ENCODE results near the gene FADS2. TPM values are rescaled to one million over a fixed set of nuclear protein-coding genes. Genes with fewer than 3 reads are reported as not detected.
"Not testable (repeated sequence)": the region's sequence is repeated elsewhere in the genome, so short reads cannot be mapped to it uniquely, and the experiment has no call there.

Gene FADS2
- total and polyA plus RNA-seq, 5 donors from 2014 or later = 0.23 to 19.7 (median 7.1) TPM; not detected in 1

DNA sequence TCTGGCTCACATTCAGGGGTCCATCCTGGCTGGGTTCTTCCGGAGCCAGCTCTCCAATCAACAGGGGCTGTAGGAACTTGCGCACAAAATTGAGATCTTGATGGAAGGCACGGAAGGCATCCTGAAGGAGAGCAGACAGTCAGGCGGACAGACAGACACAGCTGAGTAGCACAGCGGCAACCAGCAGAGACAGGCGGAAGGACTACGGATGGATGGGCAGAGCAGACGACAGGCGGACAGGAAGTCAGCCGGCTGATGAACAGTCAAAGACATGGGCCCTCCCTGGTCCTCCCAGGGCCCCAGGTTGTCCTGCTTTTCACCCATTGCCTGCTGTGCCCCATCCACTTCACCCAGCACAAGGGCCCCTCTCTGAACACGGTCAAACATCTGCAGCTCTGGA is 51.9 kb downstream of the FADS2 start:
- no peaks in the 10 kb centered on the region for H3K27me3 ChIP-seq (ENCODE audit: control insufficient read depth, insufficient read depth, low read length)
- Mint-ChIP-seq H3K9me3 (no peaks in the 10 kb centered on the region), H3K4me1 (no peaks in the 10 kb centered on the region), H3K36me3 (no peaks in the 10 kb centered on the region), H3K27ac (no peak overlapping the region), H3K27me3 (peaks cover 4% of the 10 kb centered on the region), H3K4me3 (no peak overlapping the region)
- no peaks in the 10 kb centered on the region for H3K36me3 ChIP-seq (ENCODE audit: control insufficient read depth, insufficient read depth, low read length)
- ATAC-seq (ENCODE audit: low read depth in 2 of 2) (no peak), DNase-seq (no peak)
- H3K4me3 ChIP-seq (ENCODE audit: low read depth, low read length) = no peak overlapping the region
- no peak overlapping the region for H3K27ac ChIP-seq (ENCODE audit: insufficient read depth, low read length, poor library complexity, severe bottlenecking)
- no peaks in the 10 kb centered on the region for H3K4me1 ChIP-seq (ENCODE audit: control insufficient read depth, insufficient read depth, low read length, poor library complexity, severe bottlenecking)
- no peaks in the 10 kb centered on the region for H3K9me3 ChIP-seq (ENCODE audit: control insufficient read depth in 2 of 2, low read length in 2 of 2)

- Histone ChIP-seq H3K27me3 (ENCODE audit: control insufficient read depth, insufficient read depth, low read length) (no peaks in the 10 kb centered on the region), H3K9me3 (ENCODE audit: control insufficient read depth in 2 of 2, low read length in 2 of 2) (no peaks in the 10 kb centered on the region), H3K4me3 (ENCODE audit: low read depth, low read length) (no peak overlapping the region), H3K4me1 (ENCODE audit: control insufficient read depth, insufficient read depth, low read length, poor library complexity, severe bottlenecking) (no peaks in the 10 kb centered on the region), H3K27ac (ENCODE audit: insufficient read depth, low read length, poor library complexity, severe bottlenecking) (no peak overlapping the region), H3K36me3 (ENCODE audit: control insufficient read depth, insufficient read depth, low read length) (no peaks in the 10 kb centered on the region)
- Mint-ChIP-seq H3K4me3 (no peak overlapping the region), H3K36me3 (no peaks in the 10 kb centered on the region), H3K9me3 (no peaks in the 10 kb centered on the region), H3K27me3 (peaks cover 4% of the 10 kb centered on the region), H3K27ac (no peak overlapping the region), H3K4me1 (no peaks in the 10 kb centered on the region)
- DNase-seq = no peak
- no peak for ATAC-seq (ENCODE audit: low read depth in 2 of 2)
Observed at GRCh38 chr11:61880454-61880853, 52.4 kb downstream of the FADS2 start.

DNA sequence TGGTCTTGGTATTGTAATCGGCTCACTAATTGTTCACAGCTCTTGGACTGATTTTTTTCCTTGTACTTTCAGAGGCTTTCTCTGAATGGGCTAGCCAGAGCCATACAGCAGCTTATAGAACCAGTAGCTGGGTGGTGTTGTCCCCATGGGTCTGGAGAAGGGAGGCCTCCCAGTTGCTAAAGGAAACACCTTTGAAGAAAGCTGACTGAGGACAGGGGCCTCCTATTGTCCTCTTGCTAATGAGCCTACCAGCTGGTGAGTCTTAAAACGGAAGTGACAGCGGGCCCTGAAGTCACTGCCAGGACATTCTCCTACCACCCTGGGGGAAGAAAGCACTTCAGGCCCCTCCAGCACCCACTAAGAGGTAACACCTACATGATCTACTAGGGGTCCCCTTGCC is 53.3 kb downstream of the FADS2 start:
- ATAC-seq (ENCODE audit: low read depth in 2 of 2) = no peak
- Histone ChIP-seq H3K9me3 (ENCODE audit: control insufficient read depth in 2 of 2, low read length in 2 of 2) (no peaks in the 10 kb centered on the region), H3K4me1 (ENCODE audit: control insufficient read depth, insufficient read depth, low read length, poor library complexity, severe bottlenecking) (no peaks in the 10 kb centered on the region), H3K27me3 (ENCODE audit: control insufficient read depth, insufficient read depth, low read length) (no peaks in the 10 kb centered on the region), H3K27ac (ENCODE audit: insufficient read depth, low read length, poor library complexity, severe bottlenecking) (no peak overlapping the region), H3K36me3 (ENCODE audit: control insufficient read depth, insufficient read depth, low read length) (no peaks in the 10 kb centered on the region), H3K4me3 (ENCODE audit: low read depth, low read length) (no peak overlapping the region)
- H3K4me3 Mint-ChIP-seq = no peak overlapping the region
- H3K4me1 Mint-ChIP-seq = no peaks in the 10 kb centered on the region
- no peak for DNase-seq
- no peaks in the 10 kb centered on the region for H3K9me3 Mint-ChIP-seq
- peaks cover 4% of the 10 kb centered on the region for H3K27me3 Mint-ChIP-seq
- no peaks in the 10 kb centered on the region for H3K36me3 Mint-ChIP-seq
- no peak overlapping the region for H3K27ac Mint-ChIP-seq

GRCh38 chr11:61882267-61882666 is 54.2 kb downstream of the FADS2 start:
- H3K36me3 Mint-ChIP-seq; H3K27ac ChIP-seq (ENCODE audit: insufficient read depth, low read length, poor library complexity, severe bottlenecking); DNase-seq; H3K4me1 Mint-ChIP-seq; H3K27ac Mint-ChIP-seq; H3K4me3 Mint-ChIP-seq; H3K4me3 ChIP-seq (ENCODE audit: low read depth, low read length); H3K27me3 ChIP-seq (ENCODE audit: control insufficient read depth, insufficient read depth, low read length); H3K9me3 Mint-ChIP-seq; H3K27me3 Mint-ChIP-seq; ATAC-seq (ENCODE audit: low read depth in 2 of 2); H3K4me1 ChIP-seq (ENCODE audit: control insufficient read depth, insufficient read depth, low read length, poor library complexity, severe bottlenecking); H3K36me3 ChIP-seq (ENCODE audit: control insufficient read depth, insufficient read depth, low read length); H3K9me3 ChIP-seq (ENCODE audit: control insufficient read depth in 2 of 2, low read length in 2 of 2): not testable (repeated sequence)

GRCh38 chr11:61882879-61883278 is 54.8 kb downstream of the FADS2 start:
- DNase-seq (no peak), ATAC-seq (ENCODE audit: low read depth in 2 of 2) (no peak)
- Mint-ChIP-seq H3K36me3 (no peaks in the 10 kb centered on the region), H3K27ac (no peak overlapping the region), H3K4me3 (no peak overlapping the region), H3K27me3 (peaks cover 4% of the 10 kb centered on the region), H3K4me1 (no peaks in the 10 kb centered on the region), H3K9me3 (no peaks in the 10 kb centered on the region)
- Histone ChIP-seq H3K27ac (ENCODE audit: insufficient read depth, low read length, poor library complexity, severe bottlenecking) (no peak overlapping the region), H3K9me3 (ENCODE audit: control insufficient read depth in 2 of 2, low read length in 2 of 2) (no peaks in the 10 kb centered on the region), H3K4me3 (ENCODE audit: low read depth, low read length) (no peak overlapping the region), H3K27me3 (ENCODE audit: control insufficient read depth, insufficient read depth, low read length) (no peaks in the 10 kb centered on the region), H3K36me3 (ENCODE audit: control insufficient read depth, insufficient read depth, low read length) (no peaks in the 10 kb centered on the region), H3K4me1 (ENCODE audit: control insufficient read depth, insufficient read depth, low read length, poor library complexity, severe bottlenecking) (no peaks in the 10 kb centered on the region)

DNA sequence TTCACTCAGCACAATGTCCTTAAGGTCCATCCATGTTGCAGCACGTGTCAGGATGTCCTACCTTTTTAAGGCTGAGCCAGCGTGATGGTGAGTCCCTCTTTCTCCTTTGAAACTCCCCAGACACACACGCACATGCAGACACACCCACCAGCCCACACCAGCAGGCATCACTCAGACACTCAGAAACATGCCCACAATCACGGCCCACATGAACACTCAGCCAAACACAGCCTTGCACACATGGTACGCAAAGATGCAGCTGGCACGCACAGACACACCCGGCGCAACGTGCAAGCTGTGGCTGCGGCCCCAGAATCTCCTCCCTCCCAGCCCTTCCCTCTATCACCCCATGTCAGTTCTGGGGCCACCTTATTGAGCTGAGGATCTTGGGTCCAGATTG is 55.2 kb downstream of the FADS2 start:
- H3K9me3 ChIP-seq (ENCODE audit: control insufficient read depth in 2 of 2, low read length in 2 of 2) = no peaks in the 10 kb centered on the region
- H3K4me1 ChIP-seq (ENCODE audit: control insufficient read depth, insufficient read depth, low read length, poor library complexity, severe bottlenecking) = no peaks in the 10 kb centered on the region
- Mint-ChIP-seq H3K27me3 (peaks cover 4% of the 10 kb centered on the region), H3K9me3 (no peaks in the 10 kb centered on the region), H3K4me1 (no peaks in the 10 kb centered on the region), H3K36me3 (no peaks in the 10 kb centered on the region), H3K4me3 (no peak overlapping the region), H3K27ac (peak overlapping the region in 1 of 3 donors; percentile 86)
- no peak overlapping the region for H3K4me3 ChIP-seq (ENCODE audit: low read depth, low read length)
- ATAC-seq (ENCODE audit: low read depth in 2 of 2) = no peak
- H3K36me3 ChIP-seq (ENCODE audit: control insufficient read depth, insufficient read depth, low read length) = no peaks in the 10 kb centered on the region
- DNase-seq = no peak
- no peak overlapping the region for H3K27ac ChIP-seq (ENCODE audit: insufficient read depth, low read length, poor library complexity, severe bottlenecking)
- H3K27me3 ChIP-seq (ENCODE audit: control insufficient read depth, insufficient read depth, low read length) = no peaks in the 10 kb centered on the region

- Mint-ChIP-seq H3K9me3 (no peaks in the 10 kb centered on the region), H3K36me3 (no peaks in the 10 kb centered on the region), H3K27me3 (peaks cover 4% of the 10 kb centered on the region), H3K27ac (no peak overlapping the region), H3K4me1 (no peaks in the 10 kb centered on the region), H3K4me3 (no peak overlapping the region)
- H3K9me3 ChIP-seq (ENCODE audit: control insufficient read depth in 2 of 2, low read length in 2 of 2) = no peaks in the 10 kb centered on the region
- ATAC-seq (ENCODE audit: low read depth in 2 of 2) (no peak), DNase-seq (no peak)
- H3K4me1 ChIP-seq (ENCODE audit: control insufficient read depth, insufficient read depth, low read length, poor library complexity, severe bottlenecking) = no peaks in the 10 kb centered on the region
- H3K27ac ChIP-seq (ENCODE audit: insufficient read depth, low read length, poor library complexity, severe bottlenecking) = no peak overlapping the region
- no peaks in the 10 kb centered on the region for H3K27me3 ChIP-seq (ENCODE audit: control insufficient read depth, insufficient read depth, low read length)
- H3K4me3 ChIP-seq (ENCODE audit: low read depth, low read length) = no peak overlapping the region
- no peaks in the 10 kb centered on the region for H3K36me3 ChIP-seq (ENCODE audit: control insufficient read depth, insufficient read depth, low read length)
Observed at GRCh38 chr11:61883947-61884346, 55.8 kb downstream of the FADS2 start.

DNA sequence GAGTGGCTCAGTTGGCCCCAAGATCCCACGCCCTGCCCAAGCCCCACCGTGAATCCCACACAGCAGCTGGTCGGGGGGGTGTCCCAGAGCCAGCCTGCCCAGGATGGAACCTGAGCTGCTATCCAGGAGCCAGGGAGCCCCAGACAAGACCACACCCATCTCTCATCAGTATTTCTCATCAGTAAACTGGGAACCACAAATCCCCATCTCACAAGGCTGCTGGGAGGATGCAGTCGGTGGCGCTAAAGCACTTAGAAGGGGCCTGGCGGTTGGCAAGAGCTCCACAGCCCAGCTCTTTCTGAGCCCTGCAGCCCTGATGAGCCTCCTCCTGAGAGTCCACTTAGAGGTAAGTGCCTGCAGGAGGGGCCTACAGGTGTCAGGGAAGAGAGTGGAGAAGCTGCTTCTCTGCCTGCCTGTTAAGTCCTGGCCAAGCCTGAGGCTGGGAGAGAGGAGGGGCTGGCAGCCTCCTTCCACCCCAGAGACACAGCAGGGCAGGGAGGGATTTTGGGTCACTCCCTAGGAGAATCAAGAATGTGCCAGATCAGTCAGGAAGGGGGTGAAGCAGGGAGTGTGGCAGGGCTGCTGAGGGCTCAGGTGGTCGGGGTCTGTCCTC is 57.2 kb downstream of the FADS2 start:
- Mint-ChIP-seq H3K27me3 (peaks cover 4% of the 10 kb centered on the region), H3K4me1 (no peaks in the 10 kb centered on the region), H3K9me3 (no peaks in the 10 kb centered on the region), H3K27ac (no peak overlapping the region), H3K36me3 (no peaks in the 10 kb centered on the region), H3K4me3 (no peak overlapping the region)
- no peaks in the 10 kb centered on the region for H3K27me3 ChIP-seq (ENCODE audit: control insufficient read depth, insufficient read depth, low read length)
- H3K9me3 ChIP-seq (ENCODE audit: control insufficient read depth in 2 of 2, low read length in 2 of 2) = no peaks in the 10 kb centered on the region
- DNase-seq (no peak), ATAC-seq (ENCODE audit: low read depth in 2 of 2) (no peak)
- no peak overlapping the region for H3K27ac ChIP-seq (ENCODE audit: insufficient read depth, low read length, poor library complexity, severe bottlenecking)
- peaks cover 2% of the 10 kb centered on the region for H3K4me1 ChIP-seq (ENCODE audit: control insufficient read depth, insufficient read depth, low read length, poor library complexity, severe bottlenecking)
- H3K36me3 ChIP-seq (ENCODE audit: control insufficient read depth, insufficient read depth, low read length) = no peaks in the 10 kb centered on the region
- H3K4me3 ChIP-seq (ENCODE audit: low read depth, low read length) = no peak overlapping the region

All from CD4-positive, CD25-positive, alpha-beta regulatory T cell (primary cell).